PFSK-1 (cell line): ENCODE results near the gene NELFCD.

Experiments used
- POLR2AphosphoS5 ChIP-seq: IDR thresholded peaks from 2 replicates; pipeline ENCODE4 v1.6.1; 2012; ENCODE audit warnings: low read depth, mild to moderate bottlenecking, control low read depth, low read length, moderate library complexity
- TAF1 ChIP-seq: IDR thresholded peaks from 2 replicates; pipeline ENCODE4 v1.6.1; 2012; ENCODE audit warnings: low read length, control low read depth, borderline replicate concordance; ENCODE audit not compliant: insufficient read depth

DNA sequence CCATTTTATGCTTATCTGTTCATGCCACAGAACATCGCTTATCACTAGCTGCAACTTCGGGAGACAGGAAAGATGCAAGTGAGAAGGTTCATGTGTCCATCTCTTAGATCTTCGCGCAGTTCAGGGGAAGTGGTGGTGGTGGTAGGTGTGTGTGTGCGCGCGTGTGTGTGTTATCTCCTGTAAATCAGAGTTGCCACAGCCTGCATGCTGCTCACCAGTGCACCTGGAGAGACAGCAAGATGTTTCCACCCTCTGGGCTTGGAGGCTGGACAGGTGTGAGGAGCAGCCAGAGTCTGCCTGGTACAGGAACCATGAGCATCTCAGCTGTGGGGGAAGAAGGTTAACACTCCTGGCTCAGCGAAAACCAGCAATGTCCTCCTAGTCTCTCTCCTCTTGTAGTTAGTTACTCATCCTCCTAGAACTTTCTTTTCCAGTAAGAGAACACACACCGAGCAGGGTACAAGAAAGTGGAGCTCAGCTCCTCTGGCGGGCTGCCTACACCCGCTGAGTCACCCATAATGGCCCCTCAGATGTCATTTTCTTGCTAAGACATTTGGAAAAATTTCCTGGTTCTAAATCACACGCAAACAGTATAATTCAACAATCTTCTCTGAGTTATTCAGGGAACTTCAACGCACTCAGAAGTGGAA is 33.0 kb downstream of the NELFCD start:
- no peak for TF ChIP-seq POLR2AphosphoS5
- TF ChIP-seq TAF1, result no peak
